ENCODE measurements around the gene METTL5.
A peak's percentile ranks its signal among the peaks of the same experiment; 100 is the strongest.
"Not testable (repeated sequence)": the region's sequence is repeated elsewhere in the genome, so short reads cannot be mapped to it uniquely, and the experiment has no call there.

The METTL5 gene

DNA sequence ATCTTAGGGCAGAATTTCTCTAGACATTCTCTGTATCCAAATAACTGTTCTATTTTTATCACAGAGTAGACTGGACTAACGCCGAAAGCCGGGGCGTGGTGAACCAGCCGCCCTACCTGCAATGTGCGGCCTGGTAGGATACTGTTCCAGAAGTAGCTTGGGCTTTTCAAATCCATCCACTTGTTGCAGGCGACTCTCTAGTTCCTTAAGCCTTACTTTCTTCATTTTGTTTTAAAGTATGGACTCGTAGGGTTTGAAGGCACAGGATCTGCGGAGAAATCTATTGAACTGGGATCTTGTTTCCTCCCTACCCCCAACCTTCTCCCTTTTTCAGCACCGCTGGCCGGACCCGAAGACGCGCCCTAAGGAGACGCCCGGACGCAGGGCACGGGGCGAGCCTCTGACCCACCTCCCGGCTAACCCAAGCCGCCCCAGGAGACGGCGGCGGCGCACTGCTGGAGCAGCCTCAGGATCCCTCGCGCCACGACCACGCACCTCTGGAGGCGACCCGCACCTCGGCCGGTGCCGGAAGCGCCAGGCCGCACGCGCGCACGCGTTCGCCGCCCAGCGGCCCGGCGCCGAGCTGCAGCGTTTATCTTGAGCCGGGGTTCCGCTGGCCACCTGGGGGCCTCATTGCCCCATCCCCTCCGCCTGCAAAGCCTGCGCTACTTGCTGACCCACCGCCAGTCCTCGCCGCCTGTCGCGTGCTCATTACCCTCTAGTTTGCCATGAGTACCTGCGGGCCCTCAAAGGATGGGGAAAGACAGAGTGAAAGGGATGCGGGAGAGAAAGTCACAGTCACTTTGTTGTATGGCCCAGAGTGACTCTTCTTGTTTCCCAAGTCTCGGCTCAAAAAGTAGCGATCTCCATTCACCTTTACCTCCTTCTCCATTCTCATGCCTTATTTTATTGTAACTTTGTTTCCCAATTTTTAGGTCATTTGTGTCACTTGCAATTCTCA lies at the start of gene METTL5:
TSS of gene METTL5 (minus strand) at position 533 of the 961 bp plus-strand sequence. CDS start at position 225, 308 bp downstream.
- peak; percentile 77 for DNase-seq

DNA sequence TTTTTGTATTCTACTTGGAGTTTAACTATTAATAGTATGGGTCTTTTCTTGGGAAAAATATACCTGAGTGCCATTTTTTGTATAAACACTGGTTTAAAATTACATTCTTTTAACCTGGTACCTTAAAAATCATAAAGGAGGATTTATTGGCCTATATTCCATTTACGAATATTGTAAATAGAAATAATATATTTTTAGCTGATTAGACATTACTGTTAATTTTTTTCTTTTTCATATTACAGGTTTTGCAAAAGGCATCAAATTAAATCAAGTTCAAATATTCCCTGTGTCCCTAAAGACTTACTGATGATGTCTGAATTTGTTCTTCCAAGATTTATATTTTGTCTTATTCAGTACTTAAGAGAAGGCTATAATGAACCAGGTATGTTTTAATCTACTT lies 47.3 kb upstream of the METTL5 start:
- DNase-seq, result no peak

DNA sequence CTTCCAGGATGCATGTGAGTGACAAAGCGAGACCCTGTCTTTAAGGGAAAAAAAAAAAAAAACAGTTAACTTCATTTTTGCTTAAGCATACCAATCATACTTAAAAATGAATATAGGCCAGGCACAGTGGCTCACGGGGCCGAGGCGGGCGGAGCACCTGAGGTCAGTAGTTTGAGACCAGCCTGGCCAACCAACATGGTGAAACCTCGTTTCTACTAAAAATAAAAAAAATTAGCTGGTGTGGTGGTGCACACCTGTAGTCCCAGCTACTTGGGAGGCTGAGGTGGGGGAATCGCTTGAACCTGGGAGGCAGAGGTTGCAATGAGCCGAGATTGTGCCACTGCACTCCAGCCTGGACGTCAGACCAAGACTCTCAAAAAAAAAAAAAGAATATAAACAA lies 46.7 kb upstream of the METTL5 start:
- not testable (repeated sequence) for DNase-seq

DNA sequence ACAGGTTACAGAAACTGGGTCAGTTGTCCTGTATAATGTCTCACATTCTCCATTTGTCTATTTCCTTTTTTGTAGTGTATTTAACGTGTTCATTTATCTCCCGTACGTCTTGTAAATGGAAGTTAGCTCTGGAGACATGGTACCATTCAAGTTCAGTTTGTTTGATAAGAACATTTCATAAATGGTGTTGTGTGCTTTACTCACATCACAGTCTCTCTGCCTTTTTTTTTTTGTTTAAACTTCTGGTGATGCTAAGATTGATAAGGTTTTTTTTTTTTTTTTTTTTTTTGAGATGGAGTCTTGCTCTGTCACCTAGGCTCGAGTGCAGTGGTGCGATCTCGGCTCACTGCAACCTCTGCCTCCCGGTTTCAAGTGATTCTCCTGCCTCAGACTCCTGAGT lies 44.2 kb upstream of the METTL5 start:
- no peak for DNase-seq

DNA sequence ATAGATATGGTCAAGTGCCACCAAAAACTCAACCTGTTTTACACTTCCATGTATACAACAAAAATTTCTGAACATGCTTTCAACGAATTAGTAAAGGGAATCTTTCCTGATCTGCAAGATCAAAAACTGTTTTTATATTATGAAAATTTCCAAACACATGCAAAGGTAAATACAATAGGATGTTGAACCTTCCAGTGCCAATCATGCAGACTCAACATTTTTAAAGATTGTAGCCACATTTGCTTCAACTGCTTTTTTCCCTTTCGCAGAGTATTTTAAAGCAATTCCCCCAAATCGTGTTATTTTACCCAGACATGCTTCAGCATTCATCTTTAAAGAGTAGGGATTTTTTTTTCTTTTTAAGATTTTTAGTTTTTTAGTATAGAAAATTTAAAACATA lies 42.9 kb upstream of the METTL5 start:
- no peak for DNase-seq

DNA sequence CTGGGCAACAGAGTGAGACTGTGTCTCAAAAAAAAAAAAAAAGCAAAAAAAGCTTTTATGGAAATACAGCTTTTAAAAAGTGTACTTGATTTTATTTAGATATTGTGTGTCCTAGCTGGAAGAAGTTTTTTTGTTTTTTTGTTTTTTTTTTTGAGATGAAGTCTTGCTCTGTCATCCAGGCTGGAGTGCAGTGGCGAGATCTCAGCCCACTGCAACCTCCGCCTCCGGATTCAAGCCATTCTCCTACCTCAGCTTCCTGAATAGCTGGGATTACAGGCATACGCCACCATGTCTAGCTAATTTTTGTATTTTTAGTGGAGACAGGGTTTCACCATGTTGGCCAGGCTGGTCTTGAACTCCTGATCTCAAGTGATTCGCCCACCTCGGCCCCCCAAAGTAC lies 41.5 kb upstream of the METTL5 start:
- not testable (repeated sequence) for DNase-seq

DNA sequence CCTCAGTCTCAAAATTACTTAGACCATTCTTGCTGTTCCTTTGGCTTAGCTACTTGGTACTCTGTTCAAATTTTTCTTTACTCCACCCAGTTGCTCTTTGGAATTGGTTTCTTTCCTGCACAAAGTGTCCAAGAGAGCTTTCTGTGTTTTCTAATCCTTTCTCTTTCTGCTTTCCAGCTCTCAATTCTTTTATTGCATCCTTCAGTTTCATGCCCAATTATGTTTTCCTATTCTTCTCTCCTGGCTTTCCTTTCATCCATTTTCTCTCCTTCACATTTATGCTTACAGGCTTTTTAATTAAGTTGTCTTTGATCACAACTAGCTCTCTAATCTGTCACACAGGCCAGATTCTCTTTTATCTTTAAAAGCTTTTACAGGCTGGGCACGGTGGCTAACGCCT lies 40.8 kb upstream of the METTL5 start:
- no peak for DNase-seq

DNA sequence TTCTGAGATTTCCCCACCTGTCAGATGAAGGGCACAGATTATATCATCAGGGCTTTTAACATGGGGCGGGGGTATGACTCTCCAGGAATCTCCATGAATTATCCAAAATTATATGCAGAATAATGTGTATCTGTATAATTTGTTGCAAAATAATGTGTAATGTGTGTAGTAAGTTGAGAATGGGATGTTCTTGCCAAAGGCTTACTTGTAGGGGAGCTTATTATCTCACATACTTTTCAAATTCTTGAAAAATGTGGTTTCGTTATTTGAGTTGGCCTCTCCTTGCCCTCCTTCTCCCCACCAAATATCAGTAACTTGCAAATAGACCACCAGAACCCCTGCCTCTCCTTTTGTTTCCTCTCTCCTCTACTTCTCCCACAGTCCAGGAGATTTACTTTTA lies 38.1 kb upstream of the METTL5 start:
- no peak for DNase-seq

DNA sequence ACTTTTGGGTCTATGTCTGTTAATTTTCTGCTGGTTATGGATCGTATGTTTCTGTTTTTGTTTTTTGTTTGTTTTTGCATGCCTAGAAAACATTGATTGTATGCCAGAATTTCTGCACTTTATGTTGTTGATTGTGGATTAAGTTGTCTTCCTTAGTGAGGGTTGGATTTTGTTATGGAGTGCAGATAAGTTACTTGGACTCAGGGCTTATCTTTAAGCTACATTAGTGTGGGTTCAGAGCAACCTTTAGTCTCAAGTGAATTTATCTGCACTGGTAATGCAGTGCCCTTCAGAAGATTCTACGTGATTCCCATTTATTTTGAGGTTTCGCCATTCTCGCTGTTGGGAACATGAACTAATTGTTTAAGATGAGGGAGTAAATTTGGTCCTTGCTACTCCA lies 35.4 kb upstream of the METTL5 start:
- no peak for DNase-seq

DNA sequence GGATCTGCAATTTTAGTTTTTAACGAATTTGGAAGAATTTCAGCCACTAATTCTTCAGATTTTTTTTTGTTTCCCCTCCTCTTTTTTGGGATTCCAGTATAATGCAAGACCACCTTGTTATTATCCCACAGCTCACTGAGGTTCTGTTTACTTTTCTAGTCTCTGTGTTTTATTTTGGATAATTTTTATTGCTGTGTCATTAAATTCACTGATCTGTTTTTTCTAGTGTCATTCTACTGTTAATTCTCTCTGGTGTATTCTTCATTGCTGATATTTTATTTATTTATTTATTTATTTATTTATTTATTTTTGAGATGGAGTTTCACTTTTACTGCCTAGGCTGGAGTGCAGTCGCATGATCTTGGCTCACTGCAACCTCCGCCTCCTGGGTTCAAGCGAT lies 34.7 kb upstream of the METTL5 start:
- no peak for DNase-seq

DNA sequence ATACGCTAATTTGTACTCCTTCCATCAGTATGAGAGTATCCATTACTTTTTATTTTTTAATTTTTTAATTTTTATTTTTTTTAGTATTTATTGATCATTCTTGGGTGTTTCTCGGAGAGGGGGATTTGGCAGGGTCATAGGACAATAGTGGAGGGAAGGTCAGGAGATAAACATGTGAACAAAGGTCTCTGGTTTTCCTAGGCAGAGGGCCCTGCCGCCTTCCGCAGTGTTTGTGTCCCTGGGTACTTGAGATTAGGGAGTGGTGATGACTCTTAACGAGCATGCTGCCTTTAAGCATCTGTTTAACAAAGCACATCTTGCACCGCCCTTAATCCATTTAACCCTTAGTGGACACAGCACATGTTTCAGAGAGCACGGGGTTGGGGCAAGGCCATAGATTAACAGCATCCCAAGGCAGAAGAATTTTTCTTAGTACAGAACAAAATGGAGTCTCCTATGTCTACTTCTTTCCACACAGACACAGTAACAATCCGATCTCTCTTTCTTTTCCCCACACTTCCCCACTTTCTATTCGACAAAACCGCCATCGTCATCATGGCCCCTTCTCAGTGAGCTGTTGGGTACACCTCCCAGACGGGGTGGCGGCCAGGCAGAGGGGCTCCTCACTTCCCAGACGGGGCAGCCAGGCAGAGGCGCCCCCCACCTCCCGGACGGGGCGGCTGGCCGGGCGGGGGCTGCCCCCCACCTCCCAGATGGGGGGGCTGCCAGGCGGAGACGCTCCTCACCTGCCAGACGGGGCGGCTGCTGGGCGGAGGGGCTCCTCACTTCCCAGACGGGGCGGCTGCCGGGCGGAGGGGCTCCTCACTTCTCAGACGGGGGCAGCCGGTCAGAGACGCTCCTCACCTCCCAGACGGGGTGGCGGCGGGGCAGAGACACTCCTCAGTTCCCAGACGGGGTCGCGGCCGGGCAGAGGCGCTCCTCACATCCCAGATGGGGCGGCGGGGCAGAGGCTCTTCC lies 30.9 kb upstream of the METTL5 start:
- not testable (repeated sequence) for DNase-seq

DNA sequence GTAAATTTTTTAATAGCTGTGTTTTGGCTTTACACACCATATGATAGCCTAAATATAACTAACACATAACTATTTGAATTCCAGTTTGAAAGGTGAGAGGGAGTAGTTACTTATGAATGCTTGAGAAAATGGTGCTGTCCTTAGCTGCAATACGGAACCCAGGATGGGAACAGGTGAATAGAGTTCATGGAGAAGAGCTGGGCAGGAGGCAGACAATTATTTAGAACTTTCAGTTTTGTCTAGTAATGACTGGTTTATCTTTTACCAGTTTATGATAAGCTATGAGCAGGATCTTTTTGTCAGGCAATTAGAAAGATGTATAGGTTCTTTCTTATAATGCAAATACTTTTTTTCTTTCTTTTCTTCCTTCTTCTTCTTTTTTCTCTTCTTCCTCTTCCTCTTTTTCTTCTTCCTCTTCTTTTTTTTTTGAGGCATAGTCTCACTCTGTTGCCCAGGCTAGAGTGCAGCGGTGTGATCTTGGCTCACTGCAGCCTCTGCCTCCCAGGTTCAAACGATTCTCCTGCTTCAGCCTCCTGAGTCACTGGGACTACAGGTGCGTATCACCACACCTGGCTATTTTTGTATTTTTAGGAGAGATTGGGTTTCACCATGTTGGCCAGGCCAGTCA lies 28.4 kb upstream of the METTL5 start:
- DNase-seq, result no peak

DNA sequence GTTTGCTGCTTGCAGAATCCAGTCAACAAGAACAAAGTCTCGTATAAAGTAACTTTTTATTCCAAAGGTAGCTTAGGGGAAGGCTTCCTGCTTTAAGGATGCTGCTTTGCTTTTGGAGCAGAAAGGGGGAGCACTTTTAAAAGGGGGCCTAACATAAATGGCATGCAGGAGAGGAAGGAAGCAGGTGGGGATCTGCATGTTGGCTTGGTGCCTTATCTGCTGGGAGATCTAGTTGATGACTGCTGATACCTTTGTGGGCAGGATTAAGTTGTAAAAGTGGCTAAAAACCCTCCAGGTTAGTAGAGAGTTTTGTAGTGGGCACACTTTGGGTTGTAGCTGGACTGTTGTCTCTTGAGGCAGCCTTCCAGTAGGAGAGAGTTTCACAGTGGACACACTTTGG lies 25.0 kb upstream of the METTL5 start:
- no peak for DNase-seq

DNA sequence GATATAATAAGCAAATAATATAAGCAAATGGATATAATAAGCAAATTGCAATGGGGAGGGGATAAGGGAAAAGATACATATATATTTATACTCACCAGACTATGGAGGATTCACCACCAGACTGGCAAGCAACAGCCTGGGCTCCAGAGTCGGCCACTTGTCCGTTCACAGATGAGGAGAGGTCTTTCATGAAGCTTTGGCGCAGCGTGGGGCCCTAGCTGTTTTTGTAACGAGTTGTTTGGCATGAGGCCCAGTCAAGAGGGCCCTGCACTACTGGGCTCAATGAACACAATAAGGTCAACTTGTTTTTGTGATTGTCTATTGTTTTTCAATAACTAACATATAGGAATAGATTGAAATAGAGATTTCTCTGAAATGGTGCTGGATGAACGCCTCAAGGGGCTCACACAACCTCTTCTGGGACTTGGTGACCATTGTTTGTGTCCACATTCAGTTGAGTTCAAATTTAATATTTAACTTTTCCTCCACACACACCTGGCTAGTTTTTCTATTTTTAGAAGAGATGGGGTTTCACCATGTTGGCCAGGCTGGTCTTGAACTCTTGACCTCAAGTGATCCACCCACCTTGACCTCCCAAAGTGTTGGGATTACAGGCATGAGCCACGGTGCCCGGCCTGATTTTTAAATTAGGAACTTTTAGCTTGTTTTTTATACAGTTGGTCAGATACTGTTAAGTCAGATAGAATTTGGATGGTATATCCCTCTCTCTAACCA lies 24.4 kb upstream of the METTL5 start:
- not testable (repeated sequence) for DNase-seq

DNA sequence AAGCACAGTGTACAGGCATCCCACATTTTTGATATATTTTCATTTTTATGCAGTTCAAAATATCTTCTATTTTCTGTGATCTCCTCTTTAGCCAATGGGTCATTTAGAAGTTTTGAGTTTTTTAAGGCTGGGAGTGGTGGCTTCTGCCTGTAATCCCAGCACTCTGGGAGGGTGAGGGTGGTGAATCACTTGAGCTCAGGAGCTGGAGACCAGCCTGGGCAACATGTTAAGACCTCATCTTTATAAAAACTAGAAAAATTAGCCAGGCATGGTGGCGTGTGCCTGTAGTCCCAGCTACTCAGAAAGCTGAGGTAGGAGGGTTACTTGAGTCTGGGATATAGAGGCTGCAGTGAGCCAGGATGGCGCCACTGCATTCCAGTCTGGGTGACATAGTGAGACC lies 20.3 kb upstream of the METTL5 start:
- DNase-seq, result no peak

DNA sequence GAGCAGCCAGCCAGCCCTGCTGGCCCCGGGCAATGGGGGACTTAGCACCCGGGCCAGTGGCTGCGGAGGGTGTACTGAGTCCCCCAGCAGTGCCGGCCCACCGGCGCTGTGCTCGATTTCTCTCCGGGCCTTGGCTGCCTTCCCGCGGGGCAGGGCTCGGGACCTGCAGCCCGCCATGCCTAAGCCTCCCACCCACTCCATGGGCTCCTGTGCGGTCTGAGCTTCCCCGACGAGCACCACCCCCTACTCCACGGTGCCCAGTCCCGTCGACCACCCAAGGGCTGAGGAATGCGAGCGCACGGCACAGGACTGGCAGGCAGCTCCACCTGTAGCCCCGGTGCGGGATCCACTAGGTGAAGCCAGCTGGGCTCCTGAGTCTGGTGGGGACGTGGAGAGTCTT lies 16.9 kb upstream of the METTL5 start:
- DNase-seq, result not testable (repeated sequence)

DNA sequence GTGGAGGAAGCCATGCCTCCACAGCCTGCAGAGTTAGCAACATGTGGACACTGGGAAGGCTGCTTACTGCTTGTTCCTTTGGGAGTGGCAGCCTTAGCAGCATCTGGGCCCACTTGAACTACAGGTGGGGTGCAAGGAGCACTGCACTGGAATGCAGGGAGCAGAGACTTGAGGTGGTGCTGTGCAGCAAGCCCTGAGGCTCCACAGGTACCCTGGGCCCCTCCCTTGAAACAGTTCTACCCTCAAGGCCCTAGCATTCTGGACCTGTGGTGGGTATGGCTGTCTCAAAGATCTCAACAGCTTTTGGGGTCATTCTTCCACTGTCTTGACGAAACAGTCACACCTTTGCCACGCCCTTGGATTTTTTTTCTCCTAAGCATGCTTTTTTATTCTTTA lies 16.0 kb upstream of the METTL5 start:
- no peak for DNase-seq

DNA sequence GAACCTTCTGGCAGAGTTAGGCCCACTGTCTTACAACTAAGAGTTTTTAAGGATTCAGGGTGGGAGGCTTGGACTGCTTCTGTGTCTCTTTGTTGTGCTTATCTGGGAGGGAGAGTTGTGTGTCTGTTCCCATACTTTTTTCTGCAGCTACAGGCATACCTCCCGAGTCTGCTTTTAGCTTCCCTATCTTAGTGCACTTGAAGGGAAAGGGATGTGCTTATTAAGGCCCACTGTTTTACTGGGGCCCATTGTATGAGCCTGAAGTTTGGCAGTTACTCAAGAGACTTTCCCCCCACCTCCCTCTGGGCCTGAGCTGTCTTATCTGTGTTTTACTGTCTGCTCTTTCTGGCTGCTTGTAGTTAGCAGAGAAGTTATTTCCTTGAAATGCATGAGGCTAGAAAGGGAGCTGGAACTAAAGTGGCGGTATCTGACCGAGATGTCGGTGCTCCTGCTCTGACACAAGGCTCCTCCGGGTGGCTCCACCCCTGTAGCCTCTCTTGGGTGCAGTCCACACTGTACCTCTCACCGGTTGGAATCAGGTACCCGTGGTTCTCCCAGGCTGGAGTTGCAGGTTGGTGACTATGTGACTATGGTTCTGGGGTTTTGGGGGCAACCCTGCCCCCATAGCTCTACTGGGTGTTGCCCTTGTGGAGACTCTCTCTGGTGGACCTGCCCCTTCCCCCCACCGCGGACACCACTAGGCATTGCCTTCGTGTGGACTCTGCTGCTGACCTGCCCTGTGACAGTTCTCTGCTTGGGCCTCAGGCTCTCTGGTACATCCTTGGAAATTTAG lies 15.4 kb upstream of the METTL5 start:
- DNase-seq, result no peak

DNA sequence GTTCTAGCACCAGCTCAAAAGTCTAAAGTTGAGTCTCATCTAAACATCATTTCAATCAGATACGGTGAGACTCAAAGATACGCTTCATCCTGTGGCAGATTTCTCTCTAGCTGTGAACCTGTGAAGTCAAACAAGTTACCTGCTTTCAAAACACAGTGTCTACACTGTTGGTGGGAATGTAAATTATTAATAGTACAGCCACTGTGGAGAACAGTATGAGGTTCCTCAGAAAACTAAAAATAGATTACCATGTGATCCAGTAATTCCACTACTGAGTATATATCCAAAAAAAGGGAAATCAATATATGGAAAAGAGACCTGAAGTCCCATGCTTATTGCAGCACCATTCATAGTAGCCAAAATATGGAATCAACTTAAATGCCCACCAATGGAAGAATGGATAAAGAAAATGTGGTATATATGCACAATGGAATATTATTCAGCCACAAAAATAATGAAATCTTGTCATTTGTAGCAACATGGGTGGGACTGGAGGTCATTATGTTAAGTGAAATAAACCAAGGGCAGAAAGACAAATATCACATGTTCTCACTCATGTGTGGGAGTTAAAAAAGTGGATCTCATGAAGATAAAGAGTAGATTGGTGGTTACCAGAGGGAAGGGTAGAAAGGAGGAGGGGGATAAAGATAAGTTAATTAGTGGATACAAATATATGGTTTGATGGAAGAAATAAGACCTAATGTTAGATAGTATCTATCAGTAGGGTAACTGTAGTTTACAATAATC lies 14.2 kb upstream of the METTL5 start:
- DNase-seq, result no peak

DNA sequence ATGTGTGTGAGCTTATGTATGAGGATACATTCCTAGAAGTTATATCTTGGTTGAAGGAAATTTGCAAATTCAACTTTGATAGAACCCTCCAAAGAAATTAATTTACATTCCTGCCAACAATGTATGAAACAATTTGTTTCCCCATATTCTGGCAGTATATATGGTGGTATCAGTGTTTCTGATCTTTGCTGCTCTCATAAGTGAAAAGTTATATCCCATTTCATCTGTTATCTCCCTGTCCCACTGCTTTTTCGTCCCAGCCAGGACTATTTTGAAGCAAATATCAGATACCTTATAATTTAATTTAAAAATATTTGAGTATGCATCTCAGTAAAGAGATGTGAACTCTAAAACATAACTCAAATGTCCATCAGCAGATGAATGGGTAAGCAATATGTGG lies 9.7 kb upstream of the METTL5 start:
- no peak for DNase-seq
